Epithelial cell of esophagus (primary cell): ENCODE data around the gene TMEM221.

Experiments used
- DNase-seq: peaks from one replicate; pipeline ENCODE4 v3.0.0; 2010; ENCODE audit warnings: low read depth
- H3K4me3 ChIP-seq: 2 replicates; pipeline ENCODE4 v1.5.1; 2011; ENCODE audit warnings: mild to moderate bottlenecking, low read length, control low read depth
- CTCF ChIP-seq: IDR thresholded peaks from 2 replicates; pipeline ENCODE4 v1.5.1; 2011; ENCODE audit warnings: low read depth, mild to moderate bottlenecking, low read length, control low read depth, inconsistent platforms; ENCODE audit not compliant: insufficient read depth; ENCODE audit errors: missing control alignments

The TMEM221 gene

GRCh38 chr19:17470068-17470841 is 21.8 kb upstream of the TMEM221 start, which contains the start of gene SLC27A1:
Gene SLC27A1, plus strand, starts transcription at chr19:17470524. Its CDS starts 17 bp downstream, at chr19:17470541.
- peak within 1 kb of the TSS; percentile 71 for H3K4me3 ChIP-seq
- no peak for TF ChIP-seq CTCF
- DNase-seq: peak; percentile 99

- DNase-seq: peak; percentile 98
- TF ChIP-seq CTCF: no peak
- peak overlapping the region; percentile 71 for H3K4me3 ChIP-seq
Observed at GRCh38 chr19:17469481-17470067, 21.1 kb upstream of the TMEM221 start.

GRCh38 chr19:17469092-17469480 is 20.6 kb upstream of the TMEM221 start:
- TF ChIP-seq CTCF: no peak
- H3K4me3 ChIP-seq: peak overlapping the region; percentile 71
- no peak for DNase-seq

GRCh38 chr19:17468302-17469091 is 20.0 kb upstream of the TMEM221 start:
- DNase-seq: no peak
- peak overlapping the region; percentile 71 for H3K4me3 ChIP-seq
- no peak for TF ChIP-seq CTCF

GRCh38 chr19:17467471-17468301 is 19.2 kb upstream of the TMEM221 start:
- no peak overlapping the region for H3K4me3 ChIP-seq
- no peak for TF ChIP-seq CTCF
- DNase-seq: no peak

GRCh38 chr19:17466487-17466850 is 18.0 kb upstream of the TMEM221 start:
- DNase-seq: no peak
- no peak overlapping the region for H3K4me3 ChIP-seq
- no peak for TF ChIP-seq CTCF
